Sigmoid colon (tissue), 7 donors: ENCODE measurements around the gene RALGAPB. TPM values are rescaled to one million over a fixed set of nuclear protein-coding genes. Genes with fewer than 3 reads are reported as not detected.

Experiments
- DNase-seq: peaks from one replicate; pipeline ENCODE4 v3.0.0-alpha.2; 2019
- H3K27ac ChIP-seq, 4 donors: fragments of 200-600 bp; sonication (generic); one replicate each; pipeline ENCODE4 v1.5.1; 2016 to 2019; ENCODE audit warnings: mild to moderate bottlenecking in 1 of 4
- H3K27me3 ChIP-seq, 3 donors: fragments of 200-600 bp; sonication (generic); one replicate each; pipeline ENCODE4 v1.5.1; 2019; ENCODE audit warnings: mild to moderate bottlenecking in 1 of 3
- H3K36me3 ChIP-seq, 4 donors: fragments of 200-600 bp; sonication (generic); one replicate each; pipeline ENCODE4 v1.5.1; 2016 to 2019
- H3K4me1 ChIP-seq, 4 donors: fragments of 200-600 bp; sonication (generic); one replicate each; pipeline ENCODE4 v1.5.1; 2017 to 2019
- H3K4me3 ChIP-seq, 4 donors: fragments of 200-600 bp; sonication (generic); one replicate each; pipeline ENCODE4 v1.5.1; 2017 to 2019; ENCODE audit warnings: mild to moderate bottlenecking in 2 of 4, moderate library complexity in 1 of 4
- H3K9me3 ChIP-seq, 4 donors: fragments of 200-600 bp in 3 of 4; sonication (generic) in 3 of 4; one replicate each; pipeline versions ENCODE4 v1.5.1 to v1.6.1; 2013 to 2019
- EP300 ChIP-seq, 4 donors: sonication (generic); formaldehyde crosslinking; IDR thresholded peaks; one replicate each; pipeline ENCODE4 v1.6.1; 2017; ENCODE audit warnings: antibody characterized with exemption in 4 of 4
- POLR2A ChIP-seq, 2 donors: fragments of 450-650 bp; IDR thresholded peaks; one replicate each; pipeline ENCODE4 v1.6.1; 2016; ENCODE audit warnings: antibody characterized with exemption in 2 of 2, mild to moderate bottlenecking in 2 of 2, moderate library complexity in 2 of 2
- POLR2AphosphoS5 ChIP-seq, 4 donors: sonication (generic); formaldehyde crosslinking; IDR thresholded peaks; one replicate each; pipeline ENCODE4 v1.6.1; 2017; ENCODE audit warnings: antibody characterized with exemption in 4 of 4
- WGBS, 2 donors: extraction: QIAGEN DNeasy Blood & Tissue Kit; methylation state at CpG; one replicate each; pipeline ENCODE4 v1.1.7; 2013; 5-methylcytosine and 5-hydroxymethylcytosine counted together
- intact Hi-C: fragments of 100-400 bp; cut with DNase I; formaldehyde crosslinking; loops from one replicate; pipeline ENCODE4 v1.15.1; 2023
- polyA plus RNA-seq, 3 donors: library from polyadenylated mRNA; stranded (reverse); fragments of 200-250 nt; gene quantifications; one replicate each; pipeline ENCODE4 v1.2.3, GENCODE V29; 2013
- small RNA-seq, 3 donors: library from RNA; depleted of rRNA; stranded (forward); fragments of <200 nt; gene quantifications; one replicate each; pipeline ENCODE3, GENCODE V24; 2016
- total RNA-seq, 4 donors: library from RNA; depleted of rRNA; stranded (reverse); fragments of >200 nt; gene quantifications; one replicate each; pipeline ENCODE4 v1.1.0, GENCODE V29; 2016
- TF ChIP-seq, protein P1 (sequence below), 4 experiments: fragments of 450-650 bp in 3 of 4; fragments of 200-600 bp in 1 of 4; IDR thresholded peaks; one replicate each; pipeline ENCODE4 v1.5.1; 2016 to 2019; ENCODE audit warnings: antibody characterized with exemption in 4 of 4, mild to moderate bottlenecking in 3 of 4, moderate library complexity in 2 of 4
- donor health status: healthy with polysubstance abuse.
- donor health status: Bipolar disorder and iron deficiency.
- donor health status: healthy.

Gene RALGAPB
- total and polyA plus RNA-seq, 7 donors, result 7.2 to 37.9 (median 29.3) TPM

- no peaks in the 10 kb centered on the region for H3K27me3 ChIP-seq
- no peak overlapping the region for H3K27ac ChIP-seq
- H3K36me3 ChIP-seq, result no peaks in the 10 kb centered on the region
- 88% methylated on average over 10 of the region's 10 CpGs for WGBS, 2 donors
- H3K4me3 ChIP-seq, result no peak overlapping the region
- no peak for TF ChIP-seq POLR2A (IDR thresholded peaks at IDR 0.05)
- no peak for TF ChIP-seq EP300 (IDR thresholded peaks at IDR 0.05)
- TF ChIP-seq, protein P1, sequence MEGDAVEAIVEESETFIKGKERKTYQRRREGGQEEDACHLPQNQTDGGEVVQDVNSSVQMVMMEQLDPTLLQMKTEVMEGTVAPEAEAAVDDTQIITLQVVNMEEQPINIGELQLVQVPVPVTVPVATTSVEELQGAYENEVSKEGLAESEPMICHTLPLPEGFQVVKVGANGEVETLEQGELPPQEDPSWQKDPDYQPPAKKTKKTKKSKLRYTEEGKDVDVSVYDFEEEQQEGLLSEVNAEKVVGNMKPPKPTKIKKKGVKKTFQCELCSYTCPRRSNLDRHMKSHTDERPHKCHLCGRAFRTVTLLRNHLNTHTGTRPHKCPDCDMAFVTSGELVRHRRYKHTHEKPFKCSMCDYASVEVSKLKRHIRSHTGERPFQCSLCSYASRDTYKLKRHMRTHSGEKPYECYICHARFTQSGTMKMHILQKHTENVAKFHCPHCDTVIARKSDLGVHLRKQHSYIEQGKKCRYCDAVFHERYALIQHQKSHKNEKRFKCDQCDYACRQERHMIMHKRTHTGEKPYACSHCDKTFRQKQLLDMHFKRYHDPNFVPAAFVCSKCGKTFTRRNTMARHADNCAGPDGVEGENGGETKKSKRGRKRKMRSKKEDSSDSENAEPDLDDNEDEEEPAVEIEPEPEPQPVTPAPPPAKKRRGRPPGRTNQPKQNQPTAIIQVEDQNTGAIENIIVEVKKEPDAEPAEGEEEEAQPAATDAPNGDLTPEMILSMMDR (IDR thresholded peaks at IDR 0.05), result no peak
- TF ChIP-seq POLR2AphosphoS5 (IDR thresholded peaks at IDR 0.05), result no peak
- no peaks in the 10 kb centered on the region for H3K4me1 ChIP-seq
- peaks cover 0 to 3% (median 2%) of the 10 kb centered on the region in 4 donors for H3K9me3 ChIP-seq
- intact Hi-C loops, result no loop called here
- DNase-seq, result no peak
Observed at GRCh38 chr20:38626921-38627659, 154.4 kb downstream of the RALGAPB start.

Small RNA genes within 50 kb of the gene (small RNA-seq; reads per million reads assigned to genes)
- gene MIR548O2, result 0 reads per million in 3 donors
- 0 reads per million in 3 donors for gene RF00056
- 9.7 to 28.3 (median 20.7) reads per million in 3 donors for gene SNORA60
- 0 to 4.0 (median 1.8) reads per million in 3 donors for gene SNORA71A
- gene SNORA71B, result 1.7 to 10.0 (median 3.4) reads per million in 3 donors
- 0 to 0.54 (median 0) reads per million in 3 donors for gene SNORA71C
- 46.2 to 170 (median 131) reads per million in 3 donors for gene SNORA71D
- 0 reads per million in 3 donors for gene SNORA71E

Other genes starting within 250 kb of the RALGAPB start
- gene KIAA1755, start 212.1 kb upstream of the RALGAPB start, total RNA-seq, result 10 to 100 TPM in 3 of 4 donors, 1 to 10 TPM in 1; 9.2 to 39.1 (median 17.1) TPM
- 1 to 10 TPM in 2 of 3 donors, not detected in 1; 1.2 to 6.4 TPM for gene KIAA1755, start 212.1 kb upstream of the RALGAPB start, polyA plus RNA-seq
- under 1 TPM in 1 of 4 donors, not detected in 3; 0.99 TPM for gene BPI, start 168.7 kb upstream of the RALGAPB start, total RNA-seq
- gene BPI, start 168.7 kb upstream of the RALGAPB start, polyA plus RNA-seq, result under 1 TPM in 1 of 3 donors, not detected in 2; 0.09 TPM
- gene LBP, start 126.4 kb upstream of the RALGAPB start, total RNA-seq, result under 1 TPM in 1 of 4 donors, not detected in 3; 0.49 TPM
- 1 to 10 TPM in 1 of 3 donors, not detected in 2; 1.9 TPM for gene LBP, start 126.4 kb upstream of the RALGAPB start, polyA plus RNA-seq
- gene SNHG17, start 37.5 kb upstream of the RALGAPB start, total RNA-seq, result 10 to 100 TPM; 11.8 to 20.8 (median 15.6) TPM
- gene SNHG17, start 37.5 kb upstream of the RALGAPB start, polyA plus RNA-seq, result 10 to 100 TPM in 2 of 3 donors, 1 to 10 TPM in 1; 9.0 to 35.6 (median 21.5) TPM
- not detected for gene ADIG, start 108.4 kb downstream of the RALGAPB start, total RNA-seq
- not detected for gene ADIG, start 108.4 kb downstream of the RALGAPB start, polyA plus RNA-seq
- gene ARHGAP40, start 129.0 kb downstream of the RALGAPB start, total RNA-seq, result not detected
- not detected for gene ARHGAP40, start 129.0 kb downstream of the RALGAPB start, polyA plus RNA-seq